SK-N-MC (cell line): Measurements from ENCODE around the gene PDE4D.

Experiments
- EZH2 ChIP-seq: fragments of 200-600 bp; sonication (generic); IDR thresholded peaks from one replicate; pipeline ENCODE4 v1.6.1; 2017; ENCODE audit warnings: antibody characterized with exemption
- FOXP2 ChIP-seq: optimal IDR thresholded peaks from 2 replicates; pipeline ENCODE3; 2011; ENCODE audit warnings: mild to moderate bottlenecking, moderate library complexity; ENCODE audit not compliant: insufficient read depth; ENCODE audit errors: extremely low read length, control extremely low read depth
- POLR2AphosphoS5 ChIP-seq: IDR thresholded peaks from 2 replicates; pipeline ENCODE4 v1.6.1; 2012; ENCODE audit warnings: mild to moderate bottlenecking, low read depth, low read length, borderline replicate concordance

- TF ChIP-seq EZH2 (no peak), POLR2AphosphoS5 (no peak), FOXP2 (no peak)
These were observed 705.7 kb downstream of the PDE4D start for GRCh38 chr5:59187857-59188256.
